BLaER1 (cell line): ENCODE data around the gene RNF4.
"Not testable (repeated sequence)": the region's sequence is repeated elsewhere in the genome, so short reads cannot be mapped to it uniquely, and the experiment has no call there.

ENCODE experiments used
- H3K27ac ChIP-seq: shearing (Covaris generic); formaldehyde crosslinking; 2 replicates; pipeline ENCODE4 v1.8.1; 2022
- H3K27me3 ChIP-seq: shearing (Covaris generic); formaldehyde crosslinking; 2 replicates; pipeline ENCODE4 v1.8.1; 2022
- H3K36me3 ChIP-seq: shearing (Covaris generic); formaldehyde crosslinking; 2 replicates; pipeline ENCODE4 v1.8.1; 2022
- H3K4me1 ChIP-seq: shearing (Covaris generic); formaldehyde crosslinking; 2 replicates; pipeline ENCODE4 v1.8.1; 2022
- H3K4me2 ChIP-seq: shearing (Covaris generic); formaldehyde crosslinking; 2 replicates; pipeline ENCODE4 v1.8.1; 2022
- H3K4me3 ChIP-seq: shearing (Covaris generic); formaldehyde crosslinking; 2 replicates; pipeline ENCODE4 v1.8.1; 2022
- H3K9ac ChIP-seq: shearing (Covaris generic); formaldehyde crosslinking; 2 replicates; pipeline ENCODE4 v1.8.1; 2022
- H3K9me3 ChIP-seq: shearing (Covaris generic); formaldehyde crosslinking; 2 replicates; pipeline ENCODE4 v1.8.1; 2022
- H4K20me1 ChIP-seq: shearing (Covaris generic); formaldehyde crosslinking; 2 replicates; pipeline ENCODE4 v1.8.1; 2022
- Cebpa-rat ChIP-seq: shearing (Covaris generic); IDR thresholded peaks from 2 replicates; pipeline ENCODE4 v1.8.1; 2022

Gene RNF4

GRCh38 chr4:2457481-2458295, 11.2 kb upstream of the RNF4 start:
- H3K27me3 ChIP-seq: peaks cover 11% of the 10 kb centered on the region
- no peaks in the 10 kb centered on the region for H4K20me1 ChIP-seq
- no peaks in the 10 kb centered on the region for H3K9me3 ChIP-seq
- H3K4me1 ChIP-seq: peaks cover 24% of the 10 kb centered on the region
- no peak for TF ChIP-seq Cebpa-rat
- no peaks in the 10 kb centered on the region for H3K36me3 ChIP-seq
- no peak overlapping the region for H3K4me2 ChIP-seq
- no peak overlapping the region for H3K27ac ChIP-seq
- no peak overlapping the region for H3K4me3 ChIP-seq
- H3K9ac ChIP-seq: no peak overlapping the region

- H3K9ac ChIP-seq: no peak overlapping the region
- H3K9me3 ChIP-seq: no peaks in the 10 kb centered on the region
- H3K36me3 ChIP-seq: no peaks in the 10 kb centered on the region
- no peak overlapping the region for H3K27ac ChIP-seq
- TF ChIP-seq Cebpa-rat: no peak
- no peak overlapping the region for H3K4me2 ChIP-seq
- peaks cover 9% of the 10 kb centered on the region for H4K20me1 ChIP-seq
- H3K4me1 ChIP-seq: peaks cover 16% of the 10 kb centered on the region
- H3K27me3 ChIP-seq: peaks cover 20% of the 10 kb centered on the region
- H3K4me3 ChIP-seq: no peak overlapping the region
These were observed 10.1 kb upstream of the RNF4 start for GRCh38 chr4:2458546-2459491.

- H3K9me3 ChIP-seq: no peaks in the 10 kb centered on the region
- H3K4me3 ChIP-seq: no peak overlapping the region
- H3K27me3 ChIP-seq: peaks cover 21% of the 10 kb centered on the region
- TF ChIP-seq Cebpa-rat: no peak
- no peak overlapping the region for H3K9ac ChIP-seq
- H3K27ac ChIP-seq: no peak overlapping the region
- peaks cover 12% of the 10 kb centered on the region for H3K4me1 ChIP-seq
- peaks cover 9% of the 10 kb centered on the region for H4K20me1 ChIP-seq
- H3K4me2 ChIP-seq: no peak overlapping the region
- no peaks in the 10 kb centered on the region for H3K36me3 ChIP-seq
These were observed 9.1 kb upstream of the RNF4 start for GRCh38 chr4:2459589-2460349.

- no peak overlapping the region for H3K4me3 ChIP-seq
- H3K4me1 ChIP-seq: peaks cover 12% of the 10 kb centered on the region
- peak overlapping the region; percentile 95 for H3K4me2 ChIP-seq
- H3K36me3 ChIP-seq: no peaks in the 10 kb centered on the region
- H3K27me3 ChIP-seq: peaks cover 21% of the 10 kb centered on the region
- H4K20me1 ChIP-seq: peaks cover 9% of the 10 kb centered on the region
- H3K9ac ChIP-seq: no peak overlapping the region
- H3K27ac ChIP-seq: no peak overlapping the region
- no peaks in the 10 kb centered on the region for H3K9me3 ChIP-seq
- TF ChIP-seq Cebpa-rat: no peak
These were observed 7.5 kb upstream of the RNF4 start for GRCh38 chr4:2461246-2461960.

GRCh38 chr4:2462218-2462991, 6.5 kb upstream of the RNF4 start:
- Histone ChIP-seq H3K9me3 (no peaks in the 10 kb centered on the region), H3K27ac (peak overlapping the region; percentile 30; the same call in 1 of the 2 replicates), H3K4me2 (peak overlapping the region; percentile 95), H3K36me3 (no peaks in the 10 kb centered on the region), H3K4me3 (peak overlapping the region; percentile 66), H3K9ac (peak overlapping the region; percentile 55), H4K20me1 (peaks cover 9% of the 10 kb centered on the region), H3K4me1 (peaks cover 18% of the 10 kb centered on the region), H3K27me3 (peaks cover 21% of the 10 kb centered on the region)
- no peak for TF ChIP-seq Cebpa-rat

GRCh38 chr4:2462992-2463762, 5.7 kb upstream of the RNF4 start:
- peak overlapping the region; percentile 95 for H3K4me2 ChIP-seq
- no peak overlapping the region for H3K27ac ChIP-seq
- H3K9ac ChIP-seq: 0 out of 2 replicates have a peak overlapping the region, but pooled peaks have one; percentile 55
- no peaks in the 10 kb centered on the region for H3K9me3 ChIP-seq
- H3K4me3 ChIP-seq: peak overlapping the region; percentile 66
- H3K27me3 ChIP-seq: peaks cover 21% of the 10 kb centered on the region
- peaks cover 9% of the 10 kb centered on the region for H4K20me1 ChIP-seq
- H3K4me1 ChIP-seq: peaks cover 26% of the 10 kb centered on the region
- no peaks in the 10 kb centered on the region for H3K36me3 ChIP-seq
- no peak for TF ChIP-seq Cebpa-rat

GRCh38 chr4:2465032-2465431, 3.9 kb upstream of the RNF4 start:
- H3K4me2 ChIP-seq: no peak overlapping the region
- H3K9me3 ChIP-seq: no peaks in the 10 kb centered on the region
- peaks cover 21% of the 10 kb centered on the region for H3K27me3 ChIP-seq
- H3K36me3 ChIP-seq: no peaks in the 10 kb centered on the region
- peaks cover 20% of the 10 kb centered on the region for H4K20me1 ChIP-seq
- no peak overlapping the region for H3K4me3 ChIP-seq
- peaks cover 28% of the 10 kb centered on the region for H3K4me1 ChIP-seq
- no peak overlapping the region for H3K9ac ChIP-seq
- no peak overlapping the region for H3K27ac ChIP-seq
- no peak for TF ChIP-seq Cebpa-rat

GRCh38 chr4:2465544-2465943, 3.4 kb upstream of the RNF4 start:
- peaks cover 33% of the 10 kb centered on the region for H3K4me1 ChIP-seq
- H3K27me3 ChIP-seq: peaks cover 21% of the 10 kb centered on the region
- H3K4me2 ChIP-seq, H3K9me3 ChIP-seq, H3K36me3 ChIP-seq, H3K4me3 ChIP-seq, H3K27ac ChIP-seq, H3K9ac ChIP-seq: not testable (repeated sequence)
- peaks cover 25% of the 10 kb centered on the region for H4K20me1 ChIP-seq
